Measurements from ENCODE around the gene TADA2A.
"Not testable (repeated sequence)": the region's sequence is repeated elsewhere in the genome, so short reads cannot be mapped to it uniquely, and the experiment has no call there.

Gene TADA2A

GRCh38 chr17:37493249-37494027, 86.8 kb downstream of the TADA2A start:
- no peak for DNase-seq (ENCODE audit: low read depth in 2 of 2)

DNA sequence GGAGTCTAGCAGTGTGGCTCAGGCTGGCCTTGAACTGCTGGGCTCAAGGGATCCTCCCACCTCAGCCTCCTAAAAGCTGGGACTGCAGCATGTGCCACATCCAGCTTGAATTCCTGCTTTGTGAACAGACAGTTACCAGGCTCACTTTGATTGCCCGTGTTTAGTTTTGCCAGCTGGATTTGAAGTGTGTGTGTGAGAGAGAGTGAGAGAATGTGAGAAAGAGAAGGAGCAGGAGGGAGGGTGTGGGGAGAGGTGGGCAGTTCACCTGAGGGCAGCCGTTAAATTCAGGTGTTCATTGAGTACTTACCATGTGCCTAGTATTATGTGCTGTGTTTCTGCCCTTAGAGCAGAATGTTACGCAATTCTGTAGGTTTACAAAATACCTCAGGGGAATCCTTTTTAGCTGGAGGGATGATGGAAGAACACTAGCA, 87.7 kb downstream of the TADA2A start:
- no peak for DNase-seq (ENCODE audit: low read depth in 2 of 2)

GRCh38 chr17:37494971-37495370, 88.3 kb downstream of the TADA2A start:
- DNase-seq (ENCODE audit: low read depth in 2 of 2) = no peak

GRCh38 chr17:37500378-37500777, 93.7 kb downstream of the TADA2A start:
- DNase-seq (ENCODE audit: low read depth in 2 of 2) = no peak

- no peak for DNase-seq (ENCODE audit: low read depth in 2 of 2)
Observed at GRCh38 chr17:37502009-37502936, 95.6 kb downstream of the TADA2A start.

DNA sequence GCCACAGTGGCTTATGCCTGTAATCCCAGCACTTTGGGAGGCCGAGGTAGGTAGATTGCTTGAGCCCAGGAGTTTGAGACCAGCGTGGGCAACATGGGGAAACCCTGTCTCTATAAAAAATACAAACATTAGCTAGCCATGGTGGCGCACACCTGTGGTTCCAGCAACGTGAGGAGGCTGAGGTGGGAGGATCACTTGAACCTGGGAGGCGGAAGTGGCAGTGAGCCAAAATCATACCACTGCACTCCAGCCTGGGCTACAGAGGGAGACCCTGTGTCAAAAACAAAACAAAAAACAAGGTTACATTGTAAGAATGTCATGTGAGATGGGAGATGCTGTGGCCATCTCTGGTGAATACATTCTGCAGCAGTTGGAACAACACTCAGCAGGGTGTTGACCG, 96.5 kb downstream of the TADA2A start:
- DNase-seq (ENCODE audit: low read depth in 2 of 2) = no peak

- no peak for DNase-seq (ENCODE audit: low read depth in 2 of 2)
Observed at GRCh38 chr17:37505333-37505732, 98.6 kb downstream of the TADA2A start.

DNA sequence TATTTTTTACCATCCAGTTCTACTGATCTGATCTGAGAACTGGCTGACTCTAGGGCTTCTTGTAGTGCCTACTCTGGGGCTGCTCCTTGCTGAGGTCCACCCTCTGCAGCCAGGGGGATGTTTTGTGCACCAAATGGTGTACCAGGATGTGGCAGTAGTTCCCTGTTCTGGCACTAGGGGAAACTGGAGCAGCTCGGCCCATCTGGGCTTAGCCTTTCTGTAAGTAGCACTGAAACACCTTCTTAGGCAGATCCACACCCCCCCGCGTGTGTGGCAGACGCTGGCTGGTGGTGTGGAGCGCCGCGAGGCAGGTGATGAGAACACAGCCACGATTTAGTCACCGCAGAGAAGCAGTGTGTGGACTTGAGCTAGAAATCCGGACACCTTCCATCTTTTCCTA, 100.0 kb downstream of the TADA2A start:
- no peak for DNase-seq (ENCODE audit: low read depth in 2 of 2)

DNA sequence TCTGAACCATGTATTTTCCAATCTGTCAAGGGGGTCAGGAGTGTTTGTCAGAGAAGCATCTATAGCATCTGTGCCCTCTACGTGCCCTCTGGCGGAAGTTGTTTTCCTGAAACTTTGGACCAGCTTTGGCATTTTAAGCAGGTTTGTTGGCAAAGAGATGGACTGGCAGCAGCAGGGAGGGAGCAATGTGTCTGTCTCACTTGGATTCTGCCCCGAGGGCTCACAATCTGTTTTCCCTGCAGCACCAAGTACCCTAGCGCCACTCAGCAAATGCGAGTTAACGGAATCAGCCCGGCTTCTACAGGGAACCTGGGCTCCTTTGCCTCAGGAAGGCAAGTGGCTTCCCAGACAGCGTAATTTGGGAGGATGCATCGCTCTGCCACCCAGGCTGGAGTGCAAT, 100.4 kb downstream of the TADA2A start:
- no peak for DNase-seq (ENCODE audit: low read depth in 2 of 2)

- no peak for DNase-seq (ENCODE audit: low read depth in 2 of 2)
Observed at GRCh38 chr17:37510056-37510455, 103.4 kb downstream of the TADA2A start.

DNA sequence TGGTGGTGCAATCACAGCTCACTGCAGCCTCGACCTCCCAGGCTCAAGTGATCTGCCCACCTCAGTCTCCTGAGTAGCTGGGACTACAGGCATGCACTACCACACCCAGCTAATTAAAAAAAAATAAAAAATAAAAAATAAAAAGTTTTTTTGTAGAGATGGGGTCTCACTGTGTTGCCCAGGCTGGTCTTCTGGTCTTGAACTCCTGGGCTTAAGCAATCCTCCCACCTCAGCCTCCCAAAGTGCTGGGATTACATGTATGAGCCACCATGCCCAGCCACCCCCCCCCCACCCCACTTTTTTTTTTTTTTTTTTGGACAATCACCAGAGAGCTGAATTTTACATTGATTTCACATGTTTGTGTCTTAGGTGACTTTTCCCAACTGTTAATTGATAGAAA, 105.0 kb downstream of the TADA2A start:
- DNase-seq (ENCODE audit: low read depth in 2 of 2) = not testable (repeated sequence)

- DNase-seq (ENCODE audit: low read depth in 2 of 2) = no peak
Observed at GRCh38 chr17:37512442-37513068, 105.9 kb downstream of the TADA2A start.

DNA sequence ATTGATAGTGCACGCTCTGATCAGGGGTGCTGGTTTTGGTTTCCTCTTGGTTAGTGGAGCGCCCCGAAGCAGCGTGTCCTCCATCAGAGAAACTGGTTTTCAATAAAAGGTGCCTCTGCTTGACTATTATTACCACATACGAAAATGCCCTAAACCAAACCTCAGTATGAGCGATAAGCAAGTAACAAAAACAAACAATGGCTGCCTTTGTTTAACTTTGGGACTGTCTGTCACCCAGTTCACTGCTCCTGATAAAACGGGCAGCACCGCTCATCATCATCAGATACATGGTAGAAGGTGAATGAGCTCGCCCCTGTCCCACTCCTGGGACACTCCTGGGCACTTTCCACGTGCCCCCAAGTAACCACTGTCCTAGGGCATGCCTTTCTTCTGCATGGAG, 107.0 kb downstream of the TADA2A start:
- no peak for DNase-seq (ENCODE audit: low read depth in 2 of 2)

DNA sequence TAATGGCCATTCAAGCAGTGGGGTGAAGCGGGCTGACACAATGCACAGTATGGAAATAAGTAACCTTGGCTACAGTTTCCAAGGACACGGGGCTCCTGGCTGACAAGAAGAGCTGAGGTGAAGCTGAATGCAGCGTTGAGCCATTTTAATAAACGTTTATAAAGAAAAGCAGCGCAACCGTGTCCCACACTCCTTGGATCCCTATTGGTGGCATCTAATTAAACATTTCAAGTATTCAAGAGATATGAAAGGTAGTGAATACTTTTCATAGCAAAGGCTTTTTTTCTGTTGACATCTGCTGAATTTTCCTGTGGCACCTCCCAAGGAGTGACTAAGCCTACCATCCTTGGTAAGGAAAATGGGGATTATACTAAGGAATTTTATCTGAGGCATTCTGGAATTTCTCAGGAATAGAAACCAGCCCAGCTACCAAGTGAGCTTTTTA, 109.5 kb downstream of the TADA2A start:
- DNase-seq (ENCODE audit: low read depth in 2 of 2) = no peak

DNA sequence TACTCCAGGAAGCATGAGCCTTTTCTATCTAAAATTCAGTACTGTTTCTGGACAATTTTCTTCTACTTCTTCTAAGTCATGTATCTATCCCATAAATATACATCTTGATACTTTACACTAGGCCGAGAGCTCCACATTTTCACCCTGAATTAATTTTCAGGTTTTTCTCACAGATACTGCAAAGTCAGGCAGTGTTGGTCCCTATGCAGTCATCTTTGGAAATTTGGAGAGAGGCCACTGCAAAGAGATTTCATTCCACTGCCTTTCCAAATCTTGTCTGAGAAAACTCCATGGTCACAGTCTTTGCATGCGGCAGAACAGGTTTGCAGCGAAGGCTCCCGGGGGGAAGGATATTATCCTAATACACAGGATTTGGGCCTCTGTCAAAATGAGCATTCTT, 111.2 kb downstream of the TADA2A start:
- no peak for DNase-seq (ENCODE audit: low read depth in 2 of 2)

DNA sequence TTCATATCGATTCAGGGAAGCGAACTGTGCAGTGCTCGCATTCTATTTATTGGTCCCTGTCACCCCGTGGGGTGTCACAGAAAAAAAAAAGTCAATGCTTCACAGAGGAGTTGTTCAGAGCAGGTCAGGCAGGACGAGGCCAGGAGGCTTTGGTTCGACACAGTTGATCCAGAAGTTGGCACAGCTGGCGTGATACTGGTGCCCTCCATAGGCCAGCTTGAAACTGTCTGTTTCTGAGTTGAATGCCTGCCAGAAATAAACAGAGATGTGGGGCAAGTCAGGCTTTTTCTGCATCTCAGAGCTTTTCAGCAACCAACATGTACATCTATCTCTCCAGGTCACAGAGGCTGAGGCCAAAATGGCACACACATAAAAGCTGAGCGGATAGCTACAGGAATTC, 112.1 kb downstream of the TADA2A start:
- no peak for DNase-seq (ENCODE audit: low read depth in 2 of 2)

DNA sequence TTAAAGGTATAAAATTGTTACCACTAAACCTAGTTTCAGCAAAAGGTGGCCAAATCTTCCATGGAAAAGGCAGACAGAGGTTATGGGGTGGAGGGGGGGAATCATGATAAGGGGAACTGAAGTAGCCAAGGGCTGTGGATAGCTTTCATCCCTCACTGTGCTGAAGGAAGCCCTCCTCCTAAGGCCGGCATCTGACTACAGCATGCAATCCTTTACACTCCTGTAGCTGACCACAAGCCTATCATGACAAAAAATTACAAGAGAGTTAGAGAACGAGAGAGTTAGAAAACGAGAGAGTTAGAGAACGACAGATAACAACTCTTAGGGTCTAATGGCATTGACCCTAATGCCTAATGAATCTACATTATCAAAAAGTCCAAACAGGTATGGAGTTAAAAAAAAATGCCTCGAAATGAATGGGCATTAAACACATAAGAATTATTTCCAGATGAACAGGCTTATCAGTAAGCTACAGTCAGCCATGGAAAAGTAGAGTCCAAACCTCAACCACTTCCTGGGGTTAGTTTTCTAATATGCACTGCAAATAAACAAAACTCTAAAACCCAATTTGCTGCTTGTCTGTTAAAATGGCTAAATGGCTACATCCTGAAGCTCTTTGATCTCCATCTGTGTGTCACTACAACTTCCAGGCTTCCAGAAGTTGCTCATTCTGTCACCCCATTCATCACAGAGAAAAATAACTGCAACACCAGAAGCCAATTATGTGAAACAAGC, 112.7 kb downstream of the TADA2A start:
- DNase-seq (ENCODE audit: low read depth in 2 of 2) = no peak

DNA sequence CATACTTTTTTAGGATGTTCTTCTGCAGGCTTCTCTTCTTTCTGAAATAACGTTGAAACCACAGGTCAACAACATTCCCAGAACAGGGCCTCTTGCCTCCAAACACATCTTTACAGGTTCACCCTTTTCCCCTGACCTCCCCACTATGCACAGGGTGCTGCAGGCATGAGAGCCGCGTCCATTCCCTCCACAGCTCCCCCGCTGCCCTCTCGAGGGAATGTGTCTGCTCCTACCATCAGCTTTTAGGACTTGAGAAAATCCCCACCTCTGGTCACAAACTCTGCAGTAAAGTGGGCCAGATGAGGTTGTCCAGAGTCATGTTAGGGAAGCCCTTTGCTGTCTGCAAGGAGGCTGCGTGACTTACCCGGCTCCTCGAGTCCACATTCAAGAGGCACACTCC, 113.5 kb downstream of the TADA2A start:
- DNase-seq (ENCODE audit: low read depth in 2 of 2) = no peak

GRCh38 chr17:37521821-37522220, 115.1 kb downstream of the TADA2A start:
- DNase-seq (ENCODE audit: low read depth in 2 of 2) = no peak

GRCh38 chr17:37523715-37524219, 117.1 kb downstream of the TADA2A start:
- DNase-seq (ENCODE audit: low read depth in 2 of 2) = no peak

DNA sequence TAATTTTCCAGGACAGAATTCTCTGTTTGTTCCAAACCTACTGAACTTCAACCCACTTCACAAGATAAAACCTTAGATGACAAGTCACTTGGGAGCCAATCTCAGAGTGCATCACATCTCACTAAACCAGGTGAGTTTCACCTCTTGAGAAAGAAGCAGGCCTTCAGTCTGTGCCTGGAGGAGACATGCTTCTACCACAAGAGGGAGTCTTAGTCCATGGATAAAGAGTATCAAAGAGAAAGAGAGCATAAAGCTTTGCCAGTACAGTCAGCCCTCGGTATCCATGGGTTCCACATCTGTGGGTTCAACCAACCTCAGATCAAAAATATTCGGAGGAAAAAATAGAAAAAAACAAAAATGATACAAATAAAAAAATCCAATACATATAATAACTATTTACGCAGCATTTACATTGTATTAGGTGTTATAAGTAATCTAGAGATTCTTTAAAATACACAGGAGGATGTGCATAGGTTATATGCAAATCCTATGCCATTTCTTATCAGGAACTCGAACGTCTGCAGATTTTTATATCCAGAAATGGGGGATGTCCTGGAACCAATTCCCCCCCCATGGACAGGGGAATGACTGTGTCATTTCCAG, 120.7 kb downstream of the TADA2A start:
- no peak for DNase-seq (ENCODE audit: low read depth in 2 of 2)
